ENCODE data around the gene DUSP10.

The DUSP10 gene

DNA sequence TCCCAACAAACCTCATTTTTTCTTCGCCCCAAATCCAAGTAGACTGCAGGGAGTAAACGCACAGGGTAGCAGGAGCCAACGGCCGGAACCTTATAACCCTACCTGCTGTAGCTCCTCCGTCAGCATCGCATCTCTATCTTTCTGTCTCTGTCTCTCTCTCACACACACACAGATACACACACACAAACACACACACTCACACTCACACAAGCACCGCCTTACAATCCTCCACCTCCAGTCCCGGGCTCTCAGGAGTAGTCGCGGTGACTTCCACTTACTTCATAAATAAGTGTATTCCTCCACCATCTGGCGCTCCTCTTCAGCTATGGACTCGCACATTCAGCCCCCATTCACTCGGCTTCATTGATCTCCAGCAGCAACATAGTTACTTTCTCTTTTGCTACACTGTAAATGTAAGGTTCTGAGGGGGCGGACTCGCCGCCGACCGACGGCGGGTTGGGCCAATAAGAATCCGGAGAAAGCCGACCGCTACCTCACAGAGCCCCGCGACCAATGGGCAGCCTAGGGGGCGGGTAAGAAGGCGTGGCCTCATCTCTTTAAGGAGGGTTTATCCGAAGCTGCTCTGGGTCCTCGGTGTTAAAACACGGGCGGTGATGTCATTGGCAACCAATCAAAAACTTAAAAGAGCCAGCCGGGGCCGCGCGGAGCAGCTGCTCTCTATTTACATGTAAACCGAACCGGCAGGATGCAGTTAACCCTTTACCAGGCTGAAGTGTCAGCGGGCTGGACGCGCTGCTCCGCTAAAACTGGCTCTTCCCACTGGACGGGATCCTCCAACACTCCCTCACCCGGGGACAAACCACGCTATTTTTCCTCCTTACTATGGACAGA, at the start of gene DUSP10:
DUSP10 (minus strand) TSS at position 387 of the 852 bp plus-strand sequence. CDS start 2,345 bp downstream, outside the sequence.
- TF ChIP-seq, protein P1, sequence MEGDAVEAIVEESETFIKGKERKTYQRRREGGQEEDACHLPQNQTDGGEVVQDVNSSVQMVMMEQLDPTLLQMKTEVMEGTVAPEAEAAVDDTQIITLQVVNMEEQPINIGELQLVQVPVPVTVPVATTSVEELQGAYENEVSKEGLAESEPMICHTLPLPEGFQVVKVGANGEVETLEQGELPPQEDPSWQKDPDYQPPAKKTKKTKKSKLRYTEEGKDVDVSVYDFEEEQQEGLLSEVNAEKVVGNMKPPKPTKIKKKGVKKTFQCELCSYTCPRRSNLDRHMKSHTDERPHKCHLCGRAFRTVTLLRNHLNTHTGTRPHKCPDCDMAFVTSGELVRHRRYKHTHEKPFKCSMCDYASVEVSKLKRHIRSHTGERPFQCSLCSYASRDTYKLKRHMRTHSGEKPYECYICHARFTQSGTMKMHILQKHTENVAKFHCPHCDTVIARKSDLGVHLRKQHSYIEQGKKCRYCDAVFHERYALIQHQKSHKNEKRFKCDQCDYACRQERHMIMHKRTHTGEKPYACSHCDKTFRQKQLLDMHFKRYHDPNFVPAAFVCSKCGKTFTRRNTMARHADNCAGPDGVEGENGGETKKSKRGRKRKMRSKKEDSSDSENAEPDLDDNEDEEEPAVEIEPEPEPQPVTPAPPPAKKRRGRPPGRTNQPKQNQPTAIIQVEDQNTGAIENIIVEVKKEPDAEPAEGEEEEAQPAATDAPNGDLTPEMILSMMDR (IDR thresholded peaks at IDR 0.05), result no peak
- peaks cover 23 to 27% of the 10 kb centered on the region in 2 experiments for H3K4me1 ChIP-seq (ENCODE audit: control insufficient read depth in 1 of 2, insufficient read depth in 1 of 2, low read depth in 1 of 2, low read length in 1 of 2)

DNA sequence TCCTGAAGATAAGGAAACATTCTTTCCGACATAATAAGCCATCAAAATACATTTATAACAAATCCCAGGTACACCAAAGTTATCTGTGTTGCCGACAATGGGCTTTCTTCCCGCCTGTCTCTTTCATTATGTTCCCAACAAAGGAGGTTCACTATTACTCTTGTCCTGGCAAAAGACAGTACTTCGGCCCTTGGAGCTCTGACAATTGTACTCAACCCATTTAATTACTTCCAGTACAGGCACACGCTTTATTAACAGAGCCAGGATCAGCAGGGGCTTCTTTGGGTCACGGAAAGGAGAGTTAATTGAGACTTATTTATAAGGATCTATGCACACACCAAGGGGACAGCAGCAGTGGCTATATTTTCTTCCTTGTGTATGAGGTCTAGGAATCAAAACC, 46.6 kb upstream of the DUSP10 start:
- Histone ChIP-seq H3K27ac (no peak overlapping the region), H3K9me3 (no peaks in the 10 kb centered on the region), H3K36me3 (no peaks in the 10 kb centered on the region), H3K27me3 (no peaks in the 10 kb centered on the region), H3K4me3 (ENCODE audit: low read depth in 1 of 2, low read length in 1 of 2) (no peak overlapping the region), H3K4me1 (ENCODE audit: control insufficient read depth in 1 of 2, insufficient read depth in 1 of 2, low read depth in 1 of 2, low read length in 1 of 2) (no peaks in the 10 kb centered on the region)
- TF ChIP-seq, protein P1 (IDR thresholded peaks at IDR 0.05), result no peak

More for the DNA sequence above, at the start of gene DUSP10:
- Histone ChIP-seq H3K36me3 (no peaks in the 10 kb centered on the region), H3K27me3 (peaks cover 11% of the 10 kb centered on the region), H3K4me3 (ENCODE audit: low read depth in 1 of 2, low read length in 1 of 2) (peak within 1 kb of the TSS; percentile 93 to 97), H3K9me3 (no peaks in the 10 kb centered on the region), H3K27ac (peak within 1 kb of the TSS; percentile 93)

DNA sequence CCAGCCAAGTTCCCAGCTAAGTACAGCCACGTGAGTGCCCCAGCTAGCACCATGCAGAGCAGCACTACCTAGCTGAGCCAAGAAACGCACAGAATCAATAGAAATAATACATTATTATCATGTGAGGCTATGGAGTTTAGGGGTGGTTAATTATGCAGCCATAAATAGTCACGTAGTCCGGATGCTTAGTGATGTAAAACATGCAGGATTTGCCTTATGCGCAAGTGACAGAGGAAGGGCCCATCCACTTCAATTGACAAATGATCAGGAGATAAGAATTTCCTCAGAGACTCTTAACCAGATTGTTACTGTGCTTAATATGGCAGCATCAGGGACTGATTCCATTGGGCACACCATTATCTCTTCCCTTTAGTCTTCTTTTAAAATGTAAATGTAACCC, 44.8 kb upstream of the DUSP10 start:
- H3K4me1 ChIP-seq (ENCODE audit: control insufficient read depth in 1 of 2, insufficient read depth in 1 of 2, low read depth in 1 of 2, low read length in 1 of 2), result no peaks in the 10 kb centered on the region
- H3K27ac ChIP-seq, result no peak overlapping the region
- no peak overlapping the region for H3K4me3 ChIP-seq (ENCODE audit: low read depth in 1 of 2, low read length in 1 of 2)
- H3K27me3 ChIP-seq, result no peaks in the 10 kb centered on the region
- no peaks in the 10 kb centered on the region for H3K36me3 ChIP-seq
- no peaks in the 10 kb centered on the region for H3K9me3 ChIP-seq
- TF ChIP-seq, protein P1 (IDR thresholded peaks at IDR 0.05), result no peak

DNA sequence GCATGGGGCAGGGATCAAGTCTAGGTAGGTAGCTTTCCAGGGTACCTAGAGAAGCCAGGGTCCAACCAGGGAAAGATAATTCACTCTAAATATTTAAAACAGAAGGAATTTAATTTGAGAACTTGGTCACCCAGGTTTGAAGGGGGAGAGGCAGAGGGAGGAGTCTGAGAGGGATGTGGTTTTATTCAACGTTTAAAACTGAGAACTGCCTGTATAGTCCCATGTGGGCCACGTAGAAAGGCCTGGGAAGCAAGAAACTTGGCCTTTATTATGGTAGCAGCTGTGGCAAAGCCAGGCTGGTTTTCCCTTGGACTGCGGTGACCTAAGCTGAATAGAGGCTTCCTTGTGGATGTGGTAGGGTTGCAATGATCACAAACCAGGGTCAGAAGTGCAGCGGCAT, 42.0 kb upstream of the DUSP10 start:
- no peaks in the 10 kb centered on the region for H3K36me3 ChIP-seq
- no peak overlapping the region for H3K27ac ChIP-seq
- TF ChIP-seq, protein P1 (IDR thresholded peaks at IDR 0.05), result no peak
- H3K27me3 ChIP-seq, result no peaks in the 10 kb centered on the region
- no peaks in the 10 kb centered on the region for H3K9me3 ChIP-seq
- no peaks in the 10 kb centered on the region for H3K4me1 ChIP-seq (ENCODE audit: control insufficient read depth in 1 of 2, insufficient read depth in 1 of 2, low read depth in 1 of 2, low read length in 1 of 2)
- no peak overlapping the region for H3K4me3 ChIP-seq (ENCODE audit: low read depth in 1 of 2, low read length in 1 of 2)

DNA sequence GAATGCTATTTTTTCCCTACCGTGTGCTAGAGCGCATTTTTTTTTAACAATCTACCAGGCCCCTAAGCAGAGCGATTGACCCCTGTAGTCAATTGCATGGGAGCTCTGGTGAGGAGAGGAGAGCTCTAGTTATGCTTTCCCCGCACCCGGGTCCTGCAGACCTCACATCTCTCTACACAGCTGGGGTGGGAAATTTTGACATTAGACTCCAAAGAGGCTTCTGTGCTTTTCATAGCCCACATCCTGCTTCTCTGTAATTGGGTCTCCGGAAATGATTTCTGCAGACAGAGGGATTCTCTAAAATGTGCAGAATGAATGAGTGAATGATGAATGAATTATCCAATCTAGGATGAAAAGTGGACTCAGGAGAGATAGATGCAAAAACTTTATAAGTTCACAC, 41.5 kb upstream of the DUSP10 start:
- H3K9me3 ChIP-seq, result no peaks in the 10 kb centered on the region
- TF ChIP-seq, protein P1 (IDR thresholded peaks at IDR 0.05), result no peak
- peaks cover 4% of the 10 kb centered on the region for H3K27me3 ChIP-seq
- H3K27ac ChIP-seq, result no peak overlapping the region
- no peak overlapping the region for H3K4me3 ChIP-seq (ENCODE audit: low read depth in 1 of 2, low read length in 1 of 2)
- no peaks in the 10 kb centered on the region for H3K4me1 ChIP-seq (ENCODE audit: control insufficient read depth in 1 of 2, insufficient read depth in 1 of 2, low read depth in 1 of 2, low read length in 1 of 2)
- no peaks in the 10 kb centered on the region for H3K36me3 ChIP-seq
